GM12878 (cell line): ENCODE results near the gene WDFY4. TPM values are rescaled to one million over a fixed set of nuclear protein-coding genes. Genes with fewer than 3 reads are reported as not detected.

Experiments
- ATAC-seq: fragments of 200-7000 bp; cut with Tn5 transposase; 3 replicates; pipeline ENCODE4 v1.9.1; 2020; ENCODE audit warnings: mild to moderate bottlenecking, moderate library complexity
- BruUV-seq: library from RNA; stranded (reverse); fragments of 400-500 nt; replicated peaks from 2 replicates; lab custom pipeline; 2021; lab: Mats Ljungman, UMichigan
- CTCF ChIA-PET: fragments of 300-600 bp; sonication (Branson Sonifier 250); formaldehyde crosslinking; extraction: SDS; loops from one replicate; lab custom pipeline; 2021; ENCODE audit warnings: inconsistent platforms; lab: Yijun Ruan, JAX
- POLR2A ChIA-PET: fragments of 350-600 bp; formaldehyde crosslinking; extraction: SDS; loops from one replicate; lab custom pipeline; 2021; ENCODE audit warnings: inconsistent platforms; lab: Charles Lee
- RAD21 ChIA-PET: fragments of 300-600 bp; sonication (Branson Sonifier 250); formaldehyde crosslinking; loops from one replicate; lab custom pipeline; 2023; ENCODE audit warnings: antibody characterized with exemption; ENCODE audit not compliant: unreplicated experiment; lab: Charles Lee
- SMC1A ChIA-PET: fragments of 300-600 bp; sonication (Branson Sonifier 250); formaldehyde crosslinking; loops from one replicate; lab custom pipeline; 2023; ENCODE audit not compliant: unreplicated experiment, uncharacterized antibody; lab: Charles Lee
- DNase-seq: peaks from one replicate; pipeline ENCODE4 v3.0.0-alpha.2; 2011; ENCODE audit warnings: low read depth, low spot score
- FAIRE-seq: peaks from 3 replicates; lab custom pipeline; 2011; peaks lifted over from hg19 to GRCh38; lab: Jason Lieb, UNC
- H2AFZ ChIP-seq: 2 replicates; pipeline ENCODE4 v1.6.0; 2011; ENCODE audit warnings: low read depth, low read length, control low read depth; ENCODE audit not compliant: control insufficient read depth
- H3K27ac ChIP-seq: 2 replicates; pipeline ENCODE4 v1.5.1; 2011; ENCODE audit warnings: control low read depth; ENCODE audit not compliant: control insufficient read depth, insufficient read depth
- H3K27me3 ChIP-seq, 2 experiments: replicated peaks in 1 of 2; 2 replicates each; pipeline versions ENCODE4 v1.6.0 to v1.6.1; 2011; ENCODE audit warnings: low read length in 1 of 2; ENCODE audit not compliant: control insufficient read depth in 2 of 2, insufficient read depth in 2 of 2
- H3K36me3 ChIP-seq, 2 experiments: 2 replicates each; pipeline ENCODE4 v1.5.1; 2011; ENCODE audit warnings: low read length in 1 of 2; ENCODE audit not compliant: control insufficient read depth in 2 of 2, insufficient read depth in 2 of 2
- H3K4me1 ChIP-seq: 2 replicates; pipeline ENCODE4 v1.6.1; 2011; ENCODE audit warnings: mild to moderate bottlenecking, low read length, moderate library complexity, mixed read lengths; ENCODE audit not compliant: control insufficient read depth, insufficient read depth
- H3K4me2 ChIP-seq: 2 replicates; pipeline ENCODE4 v1.6.0; 2011; ENCODE audit warnings: control low read depth; ENCODE audit not compliant: control insufficient read depth, insufficient read depth
- H3K4me3 ChIP-seq: fragments of 200-600 bp; sonication (generic); 2 replicates; pipeline ENCODE4 v1.5.1; 2016
- H3K79me2 ChIP-seq: 2 replicates; pipeline ENCODE4 v1.6.0; 2011; ENCODE audit warnings: low read length; ENCODE audit not compliant: control insufficient read depth, insufficient read depth
- H3K9ac ChIP-seq: 2 replicates; pipeline ENCODE4 v1.8.0; 2011; ENCODE audit warnings: low read length, control low read depth, mixed read lengths; ENCODE audit not compliant: control insufficient read depth, insufficient read depth
- H3K9me3 ChIP-seq: replicated peaks from 3 replicates; pipeline ENCODE4 v1.5.1; 2011; ENCODE audit warnings: mild to moderate bottlenecking, low read length; ENCODE audit not compliant: control insufficient read depth, insufficient read depth
- H4K20me1 ChIP-seq: 2 replicates; pipeline ENCODE4 v1.6.0; 2011; ENCODE audit not compliant: control insufficient read depth, insufficient read depth
- BCL11A ChIP-seq: IDR thresholded peaks from 2 replicates; pipeline ENCODE4 v1.6.1; 2011; ENCODE audit warnings: low read depth, low read length
- CHD1 ChIP-seq: IDR thresholded peaks from 2 replicates; pipeline ENCODE4 v1.6.1; 2012; ENCODE audit warnings: low read depth, low read length, improper control_type of control experiment
- CUX1 ChIP-seq: IDR thresholded peaks from 2 replicates; pipeline ENCODE4 v1.6.1; 2012; ENCODE audit warnings: improper control_type of control experiment, low read depth, low read length; ENCODE audit not compliant: insufficient replicate concordance
- E2F4 ChIP-seq: IDR thresholded peaks from 2 replicates; pipeline ENCODE4 v1.6.1; 2012; ENCODE audit warnings: low read depth, low read length, improper control_type of control experiment
- MEF2B ChIP-seq: fragments of 450-650 bp; IDR thresholded peaks from 2 replicates; pipeline ENCODE4 v1.6.1; 2018; ENCODE audit warnings: mild to moderate bottlenecking, moderate library complexity; ENCODE audit not compliant: partially characterized antibody, poor library complexity, severe bottlenecking
- POLR2AphosphoS5 ChIP-seq: IDR thresholded peaks from 2 replicates; pipeline ENCODE4 v1.6.1; 2011; ENCODE audit warnings: mild to moderate bottlenecking, low read length, inconsistent platforms
- ZBTB11 ChIP-seq: fragments of 450-650 bp; formaldehyde crosslinking; IDR thresholded peaks from 2 replicates; pipeline ENCODE4 v1.5.0; 2022; ENCODE audit warnings: mild to moderate bottlenecking, missing genetic modification characterization
- ZNF687 ChIP-seq: fragments of 450-650 bp; IDR thresholded peaks from 2 replicates; pipeline ENCODE4 v1.6.1; 2017; ENCODE audit warnings: mild to moderate bottlenecking, moderate library complexity
- in situ Hi-C: fragments of 300-500 bp; cut with MboI; formaldehyde crosslinking; loops from 9 replicates; pipeline ENCODE4 v1.14.3; 2018; ENCODE audit warnings: mixed read lengths
- intact Hi-C: fragments of 100-400 bp; cut with micrococcal nuclease; formaldehyde crosslinking; loops from one replicate; pipeline ENCODE4 v1.14.2; 2022; ENCODE audit not compliant: unreplicated experiment
- polyA plus RNA-seq, 11 experiments: library from polyadenylated mRNA; depleted of rRNA in 4 of 11; unstranded in 6 of 11; stranded (reverse) in 5 of 11; fragments of >200 nt; fragmentation: Nextera tagmentation in 4 of 11; fragmentation: Illumina TruSeq in 1 of 11; extraction: Ambion mirVana in 4 of 11; extraction: Trizol in 1 of 11; gene quantifications; 1 replicate in 1 of 11; 2 replicates in 10 of 11; pipeline versions ENCODE4 v1.2.1 to v1.2.3, GENCODE V29; 2011 to 2016; ENCODE audit warnings: inconsistent platforms in 2 of 11, missing spikeins in 2 of 11, low read depth in 1 of 11
- total RNA-seq, 4 experiments: library from RNA; depleted of rRNA in 3 of 4; stranded (reverse); fragments of >200 nt in 3 of 4; fragmentation: Illumina TruSeq in 1 of 4; extraction: Trizol in 1 of 4; gene quantifications; 2 replicates each; pipeline versions ENCODE4 v1.2.1 to v1.2.3, GENCODE V29; 2013 to 2021

The WDFY4 gene
- total and polyA plus RNA-seq, 10 of the 15 experiments (the other 5 are each of a cell fraction or from before 2014, with no cell fraction given): 13.5 to 132 (median 47.3) TPM

GRCh38 chr10:48856855-48857254 is 172.2 kb downstream of the WDFY4 start:
- CTCF ChIA-PET: interaction anchor here (1.2 to 1.3 kb wide), 2 partner anchors 10 to 16 kb away, joined by 4 to 7 read pairs; no protein-coding TSS in a partner anchor
- TF ChIP-seq ZBTB11: no peak
- TF ChIP-seq CHD1: no peak
- TF ChIP-seq CUX1: no peak
- no peak for TF ChIP-seq POLR2AphosphoS5
- no peak for TF ChIP-seq E2F4
- TF ChIP-seq BCL11A: no peak
- TF ChIP-seq MEF2B: no peak
- no peak for TF ChIP-seq ZNF687

More at GRCh38 chr10:48856855-48857254, 172.2 kb downstream of the WDFY4 start:
- no peak overlapping the region for H3K9ac ChIP-seq
- no peak overlapping the region for H3K27ac ChIP-seq
- intact Hi-C loops: no loop called here
- ChIA-PET SMC1A (interaction anchor here (0.9 kb wide), 1 partner anchor 200 kb away, joined by 3 read pairs; no protein-coding TSS in a partner anchor), POLR2A (no interaction called here), RAD21 (no interaction called here)
- peaks cover 5 to 17% of the 10 kb centered on the region in 2 experiments for H3K36me3 ChIP-seq
- BruUV-seq: no TSS peak
- H3K4me2 ChIP-seq: no peak overlapping the region
- no peak overlapping the region for H3K4me3 ChIP-seq
- ATAC-seq (no peak), DNase-seq (no peak), FAIRE-seq (no peak)
- no peaks in the 10 kb centered on the region for H4K20me1 ChIP-seq
- 0 out of 3 replicates have a peak, but pooled peaks cover 1% of the 10 kb centered on the region for H3K9me3 ChIP-seq
- no peaks in the 10 kb centered on the region for H3K79me2 ChIP-seq
- H3K4me1 ChIP-seq: no peaks in the 10 kb centered on the region
- no peak overlapping the region for H2AFZ ChIP-seq
- in situ Hi-C loops: loop anchor here (25.0 kb wide), 1 partner anchor 95 kb away; no protein-coding TSS in a partner anchor
- H3K27me3 ChIP-seq: no peaks in the 10 kb centered on the region
